ENCODE results near the gene FGGY.
"Not testable (repeated sequence)": the region's sequence is repeated elsewhere in the genome, so short reads cannot be mapped to it uniquely, and the experiment has no call there.

FGGY gene

GRCh38 chr1:59288046-59288445, 8.8 kb upstream of the FGGY start:
- no peak for DNase-seq (ENCODE audit: low read depth)

GRCh38 chr1:59289570-59289969, 7.3 kb upstream of the FGGY start:
- no peak for DNase-seq (ENCODE audit: low read depth)

- no peak for DNase-seq (ENCODE audit: low read depth)
Measured at GRCh38 chr1:59290193-59290949, 6.5 kb upstream of the FGGY start.

DNA sequence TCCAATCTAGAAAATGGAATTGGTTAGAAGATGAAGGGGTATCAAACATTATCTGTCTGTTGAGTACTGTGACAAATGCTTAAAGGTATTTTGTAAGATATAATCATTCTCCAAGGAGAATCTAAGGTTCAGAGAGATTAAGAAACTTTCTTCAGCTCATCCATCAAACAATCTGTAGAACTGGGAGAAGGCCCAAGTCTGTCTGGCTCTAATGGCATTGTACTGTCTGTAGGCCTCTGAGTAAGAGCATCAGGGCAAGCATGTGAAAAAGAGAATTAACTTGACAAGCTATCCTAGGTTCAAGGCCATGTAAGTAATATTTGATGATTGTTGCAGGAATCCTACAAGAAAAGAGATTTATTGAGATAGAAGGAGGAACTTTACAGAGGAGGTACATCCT, 5.3 kb upstream of the FGGY start:
- DNase-seq (ENCODE audit: low read depth): no peak

- DNase-seq (ENCODE audit: low read depth): no peak
Measured at GRCh38 chr1:59292562-59292961, 4.3 kb upstream of the FGGY start.

DNA sequence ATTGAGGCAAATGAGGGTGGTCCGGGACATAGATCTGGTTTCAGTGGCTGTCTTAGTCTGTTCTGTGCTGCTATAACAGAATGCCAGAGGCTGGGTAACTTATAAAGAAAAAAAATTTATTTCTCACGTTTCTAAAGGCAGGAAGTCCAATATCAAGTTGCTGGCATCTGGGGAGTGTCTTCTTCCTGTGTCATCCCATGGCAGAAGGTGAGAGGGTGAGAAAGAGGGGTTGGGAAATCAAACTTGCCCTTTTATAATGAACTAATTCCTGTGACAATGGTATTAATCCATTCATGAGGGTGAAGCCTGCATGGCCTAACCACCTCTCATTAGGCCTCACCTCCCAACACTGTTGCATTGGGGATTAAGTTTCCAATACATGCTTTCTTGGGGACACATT, 3.7 kb upstream of the FGGY start:
- no peak for DNase-seq (ENCODE audit: low read depth)

DNA sequence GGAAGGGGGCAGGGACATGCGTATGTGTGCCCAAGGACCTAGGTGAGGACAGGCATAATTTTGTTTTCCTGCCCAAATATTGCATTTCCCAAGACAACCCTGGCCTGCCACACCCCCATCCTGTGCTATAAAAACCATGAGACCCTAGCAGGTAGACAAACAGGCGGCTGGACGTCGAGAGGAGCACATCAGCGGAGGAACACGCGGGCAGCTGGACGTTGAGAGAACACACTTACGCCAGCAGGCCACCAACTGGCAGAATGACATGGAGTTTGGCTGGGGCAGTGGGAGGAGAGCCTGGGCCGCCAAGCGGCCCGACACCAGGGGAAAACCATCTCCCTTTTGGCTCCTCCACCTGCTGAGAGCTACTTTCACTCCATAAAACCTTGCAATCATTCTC, 3.0 kb upstream of the FGGY start:
- DNase-seq (ENCODE audit: low read depth): no peak

DNA sequence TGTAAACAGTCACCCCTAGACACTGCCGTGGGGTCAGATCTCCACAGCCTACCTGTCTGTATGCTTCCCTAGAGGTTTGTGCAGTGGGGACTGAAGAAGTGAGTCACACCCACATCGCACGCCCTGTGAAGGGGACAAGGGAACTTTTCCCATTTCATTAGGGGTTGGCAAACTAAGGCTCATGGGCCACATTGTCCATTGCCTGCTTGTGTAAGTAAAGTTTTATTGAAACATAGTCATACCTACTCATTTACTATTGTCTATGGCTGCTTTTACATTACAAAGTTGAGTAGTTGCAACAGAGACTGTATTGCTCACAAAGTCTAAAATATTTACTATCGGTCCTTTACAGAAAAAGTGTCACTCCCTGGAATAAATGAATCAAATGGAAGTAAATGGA, 2.5 kb upstream of the FGGY start:
- DNase-seq (ENCODE audit: low read depth): no peak

DNA sequence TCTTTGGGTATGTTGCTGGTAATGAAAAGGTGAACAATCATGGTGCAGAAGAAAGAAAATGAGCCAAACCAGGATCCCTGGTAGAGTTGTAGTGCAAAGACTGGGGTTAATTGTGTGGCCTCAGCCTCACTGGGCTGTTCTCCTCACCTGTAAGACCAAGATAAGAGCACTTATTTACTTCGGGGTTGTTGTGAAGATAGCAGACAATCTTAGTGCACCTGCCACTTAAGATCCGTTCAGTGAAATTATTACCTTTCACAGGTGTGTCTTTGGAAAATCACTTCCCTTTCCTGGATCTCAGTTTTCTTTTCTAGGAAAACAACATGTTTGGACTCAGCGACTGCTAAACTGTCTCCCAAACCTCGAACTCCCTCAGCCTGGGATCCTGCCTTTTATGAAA, 1.3 kb upstream of the FGGY start:
- no peak for DNase-seq (ENCODE audit: low read depth)

DNA sequence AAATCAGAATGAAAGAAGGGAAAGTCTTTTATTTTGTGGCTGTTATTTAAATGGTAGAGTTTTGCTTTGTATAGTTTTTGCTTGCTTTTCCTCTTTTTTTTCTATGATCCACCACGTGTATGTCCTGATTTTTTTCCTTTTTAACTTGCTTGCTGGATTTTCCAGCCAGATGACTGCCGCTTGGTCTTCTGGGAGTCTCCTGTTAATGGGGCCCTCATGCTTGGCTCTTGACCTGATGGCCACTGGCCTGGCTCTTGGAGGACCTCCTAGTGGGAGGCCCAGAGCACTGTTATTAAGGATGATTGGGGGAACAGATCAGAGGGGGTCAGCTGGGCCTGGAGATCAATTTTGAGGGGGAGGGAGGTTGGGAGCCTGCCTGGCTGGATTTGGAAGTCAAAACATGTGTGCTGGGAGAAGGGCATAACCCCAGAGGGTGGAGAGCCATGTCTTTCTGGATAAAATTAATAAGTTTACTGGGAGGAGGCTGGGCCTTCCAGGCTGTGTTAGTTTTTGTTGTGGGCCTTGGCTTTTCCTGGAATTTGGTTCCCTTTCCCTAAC, 1.2 kb downstream of the FGGY start:
- no peak for DNase-seq (ENCODE audit: low read depth)

DNA sequence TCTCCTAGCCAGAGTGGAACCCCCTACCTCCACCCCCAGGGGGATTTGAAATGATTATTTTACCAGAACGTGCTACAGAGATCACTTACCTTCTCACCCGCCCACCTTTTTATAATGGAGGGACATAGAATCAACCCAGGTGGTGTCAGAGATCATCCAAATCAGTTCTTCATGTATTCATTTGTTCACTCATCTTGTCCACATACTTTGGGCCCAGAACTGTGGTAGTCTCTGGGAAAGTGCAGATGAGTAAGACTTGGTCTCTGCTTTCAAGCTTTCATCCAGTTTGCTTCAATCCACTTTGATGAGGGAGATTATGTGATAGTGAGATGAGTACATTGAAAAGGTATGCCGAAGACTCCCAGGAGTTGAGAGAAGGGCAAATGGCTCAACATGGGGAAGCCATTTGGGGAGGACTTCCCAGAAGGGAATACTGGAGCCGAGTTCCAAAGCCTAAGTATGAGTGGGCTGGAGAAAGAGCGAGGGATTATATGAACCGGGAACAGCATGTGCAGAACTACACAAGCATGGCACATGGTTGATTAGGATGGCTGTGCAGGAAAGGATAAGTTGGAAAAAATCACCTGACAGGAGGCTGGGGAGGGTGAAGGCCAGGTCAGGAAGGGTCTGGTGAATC, 1.9 kb downstream of the FGGY start:
- DNase-seq (ENCODE audit: low read depth): no peak

- not testable (repeated sequence) for DNase-seq (ENCODE audit: low read depth)
Measured at GRCh38 chr1:59299670-59300069, 2.8 kb downstream of the FGGY start.

- DNase-seq (ENCODE audit: low read depth): no peak
Measured at GRCh38 chr1:59302297-59302696, 5.4 kb downstream of the FGGY start.

DNA sequence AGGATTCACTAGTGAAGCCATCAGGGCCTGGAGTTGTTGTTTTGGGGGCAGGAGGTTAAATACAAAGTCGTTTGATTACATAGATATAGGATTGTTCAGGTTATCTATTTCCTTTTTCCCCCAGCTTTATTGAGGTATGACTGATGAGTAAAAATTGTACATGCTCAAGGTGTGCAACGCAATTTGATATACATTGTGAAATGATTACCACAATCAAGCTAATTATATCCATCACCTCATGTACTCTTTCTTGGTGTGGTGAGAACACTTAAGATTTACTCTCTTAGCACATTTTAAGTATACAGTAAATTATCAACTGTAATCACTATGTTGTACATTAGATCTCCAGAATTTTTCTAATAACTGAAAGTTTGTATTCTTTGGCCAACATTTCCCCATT, 6.0 kb downstream of the FGGY start:
- no peak for DNase-seq (ENCODE audit: low read depth)

- no peak for DNase-seq (ENCODE audit: low read depth)
Measured at GRCh38 chr1:59305188-59305587, 8.3 kb downstream of the FGGY start.

DNA sequence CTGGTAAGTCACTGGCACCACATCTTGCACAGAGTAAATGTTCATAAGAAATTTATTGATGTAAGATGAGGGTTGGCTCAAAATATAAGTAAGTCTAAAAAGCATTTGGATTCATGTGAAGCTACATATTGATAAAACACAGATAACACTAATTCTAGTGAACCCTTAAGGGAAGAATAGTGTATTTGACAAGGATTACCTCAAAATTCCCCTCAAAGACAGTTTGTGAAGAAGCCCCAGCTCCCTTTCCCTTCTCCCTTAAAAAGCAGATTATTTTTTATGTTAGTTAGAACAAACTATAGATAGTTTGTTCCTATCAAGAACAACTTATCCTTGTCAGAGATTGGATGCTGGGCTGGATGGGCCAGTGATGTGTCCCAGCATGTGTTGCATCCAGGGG, 10.7 kb downstream of the FGGY start:
- no peak for DNase-seq (ENCODE audit: low read depth)

DNA sequence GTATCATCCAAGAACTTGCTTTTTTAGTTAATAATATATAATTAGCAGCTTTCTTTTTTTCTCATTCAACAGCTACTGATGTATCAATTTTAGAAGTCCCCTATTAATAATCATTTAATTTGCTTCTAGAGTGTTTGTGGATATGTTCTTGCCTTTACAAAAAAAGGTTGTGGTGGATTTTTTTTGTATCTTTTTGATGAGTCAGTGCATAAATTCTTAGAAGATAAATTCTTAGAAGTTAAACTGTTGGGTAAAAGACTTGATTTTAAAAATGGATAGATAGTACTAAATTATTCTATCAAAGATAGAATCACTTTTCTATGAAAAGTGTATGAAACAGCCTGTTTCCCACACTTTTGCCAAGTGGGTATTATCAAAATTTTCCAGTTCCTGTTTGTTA, 11.9 kb downstream of the FGGY start:
- DNase-seq (ENCODE audit: low read depth): no peak

DNA sequence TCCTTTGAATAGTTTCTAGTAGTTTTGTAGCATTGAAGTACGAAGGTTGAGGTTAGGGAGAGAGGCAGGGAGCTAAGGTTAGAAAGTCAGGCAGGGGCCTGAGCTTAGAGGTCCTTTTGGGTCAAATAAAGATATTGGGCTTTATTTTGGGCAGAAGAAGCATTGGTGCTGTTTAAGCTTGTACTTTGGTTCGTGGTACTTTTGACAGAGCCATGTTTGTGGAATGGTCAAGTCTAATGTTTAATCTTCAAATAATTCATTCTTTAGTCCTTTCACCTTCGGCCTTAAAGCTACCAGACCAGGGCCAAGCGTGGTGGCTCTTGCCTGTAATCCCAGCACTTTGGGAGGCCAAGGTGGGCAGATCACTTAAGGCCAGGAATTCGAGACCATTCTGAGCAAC, 12.5 kb downstream of the FGGY start:
- no peak for DNase-seq (ENCODE audit: low read depth)

DNA sequence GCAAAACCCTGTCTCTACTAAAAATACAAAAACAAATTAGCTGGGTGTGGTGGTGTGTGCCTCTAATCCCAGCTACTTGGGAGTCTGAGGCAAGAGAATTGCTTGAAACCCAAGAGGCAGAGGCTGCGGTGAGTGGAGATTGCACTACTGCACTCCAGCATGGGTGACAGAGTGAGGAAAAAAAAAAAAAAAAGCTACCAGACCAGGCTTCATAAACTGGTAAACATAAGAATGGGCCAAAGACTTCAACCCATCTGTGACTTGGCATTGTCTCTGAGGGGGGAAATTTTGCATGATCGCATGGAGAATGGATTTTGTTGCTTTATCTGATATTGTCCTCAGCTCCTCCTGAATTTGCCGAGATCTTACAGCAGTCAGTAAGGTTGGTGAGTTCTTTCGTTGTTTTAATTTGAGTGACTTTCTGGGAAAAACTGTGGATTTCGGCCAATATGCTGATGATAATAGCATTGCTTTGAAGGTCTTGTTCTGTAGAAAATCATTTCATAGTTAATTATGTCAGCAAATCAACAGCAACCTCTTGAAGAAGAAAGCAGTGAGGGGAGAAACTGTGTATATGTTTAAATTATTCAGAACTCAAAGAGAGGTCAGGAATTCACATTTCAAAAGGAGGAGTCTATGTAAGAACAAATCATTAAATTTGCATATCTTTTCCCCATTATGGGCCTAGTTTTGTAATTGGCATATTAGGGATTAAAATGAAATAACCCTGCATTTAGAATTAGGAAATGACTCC, 13.1 kb downstream of the FGGY start:
- DNase-seq (ENCODE audit: low read depth): no peak

DNA sequence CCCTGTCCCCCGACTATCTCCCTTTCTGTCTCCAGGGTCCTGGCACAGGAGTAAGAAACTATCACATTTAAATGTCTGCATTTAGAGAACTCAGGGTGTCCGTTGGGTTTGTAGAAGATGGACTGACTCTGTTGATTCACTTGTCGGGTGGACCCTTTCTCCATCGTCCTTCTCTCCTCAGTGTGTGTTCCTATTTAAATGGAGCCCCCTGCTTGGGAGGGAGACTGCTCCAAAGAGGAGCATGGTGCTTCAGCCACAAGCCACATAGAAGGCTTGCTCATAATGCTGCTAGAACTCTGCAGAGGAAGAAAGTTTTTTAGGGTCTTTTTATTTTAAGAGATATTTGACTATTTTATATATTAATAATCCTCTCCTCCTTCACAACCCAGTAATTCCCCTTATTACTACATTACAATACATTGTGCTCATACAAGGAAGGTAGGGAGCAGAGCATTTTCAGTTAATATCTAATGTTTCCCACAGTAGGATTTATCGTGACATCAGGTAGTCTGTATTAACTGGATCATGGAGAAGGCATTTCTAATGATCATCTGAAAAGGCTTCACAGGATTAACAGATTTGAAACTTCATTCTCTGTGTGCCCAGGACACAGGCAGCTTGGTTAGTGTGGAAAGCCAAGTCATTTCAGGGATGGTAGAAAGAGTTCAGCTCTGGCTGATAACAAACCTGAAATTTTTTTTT, 13.8 kb downstream of the FGGY start:
- DNase-seq (ENCODE audit: low read depth): no peak

- no peak for DNase-seq (ENCODE audit: low read depth)
Measured at GRCh38 chr1:59314776-59315528, 18.1 kb downstream of the FGGY start.
